Pancreas (tissue), 10 donors: ENCODE data around the gene RELCH. TPM values are rescaled to one million over a fixed set of nuclear protein-coding genes. Genes with fewer than 3 reads are reported as not detected.

Experiments
- ATAC-seq, 4 donors: fragments of 200-7000 bp; cut with Tn5 transposase; one replicate each; pipeline versions ENCODE4 v1.8.0 to v1.9.1; 2020; ENCODE audit warnings: mild to moderate bottlenecking in 4 of 4, moderate library complexity in 4 of 4
- DNase-seq, 6 donors: peaks; one replicate each; pipeline ENCODE4 v3.0.0-alpha.2; 2020
- FAIRE-seq: peaks from 2 replicates; lab custom pipeline; 2012; peaks lifted over from hg19 to GRCh38; lab: Jason Lieb, UNC
- H3K27ac ChIP-seq, 4 donors: fragments of 200-600 bp; sonication (generic); 1 replicate in 3 of 4; 2 replicates in 1 of 4; pipeline versions ENCODE4 v1.5.0 to v1.8.0; 2020
- H3K27me3 ChIP-seq, 4 donors: fragments of 200-600 bp; one replicate each; pipeline ENCODE4 v1.8.0; 2021
- H3K36me3 ChIP-seq, 3 donors: fragments of 200-600 bp; sonication (generic) in 1 of 3; one replicate each; pipeline versions ENCODE4 v1.5.0 to v1.8.0; 2020 to 2021
- H3K4me1 ChIP-seq, 3 donors: fragments of 200-600 bp; one replicate each; pipeline ENCODE4 v1.8.0; 2021
- H3K4me3 ChIP-seq, 4 donors: fragments of 200-600 bp; sonication (generic) in 2 of 4; one replicate each; pipeline versions ENCODE4 v1.5.0 to v1.8.0; 2020 to 2021
- H3K9me3 ChIP-seq, 4 donors: fragments of 200-600 bp; one replicate each; pipeline ENCODE4 v1.8.0; 2021
- CTCF ChIP-seq, 4 donors: fragments of 200-600 bp; sonication (generic) in 3 of 4; IDR thresholded peaks; one replicate each; pipeline versions ENCODE4 v1.5.0 to v1.8.0; 2021; ENCODE audit warnings: antibody characterized with exemption in 4 of 4
- WGBS, 2 donors: extraction: QIAGEN DNeasy Blood & Tissue Kit; methylation state at CpG; one replicate each; pipeline ENCODE4 v1.1.7; 2013; 5-methylcytosine and 5-hydroxymethylcytosine counted together
- intact Hi-C, 3 donors: fragments of 100-400 bp; cut with DNase I; formaldehyde crosslinking; loops; one replicate each; pipeline versions ENCODE4 v1.11.1 to v1.14.2; 2022
- polyA plus RNA-seq, 2 donors: library from polyadenylated mRNA; stranded (reverse); fragments of 200-250 nt; gene quantifications; one replicate each; pipeline ENCODE4 v1.2.3, GENCODE V29; 2013
- total RNA-seq, 6 donors: library from RNA; stranded (reverse); fragmentation: NEBNext Ultra II Directional in 4 of 6; extraction: Animal tissue kit (Norgen Biotek cat#: 25700) in 4 of 6; gene quantifications; one replicate each; pipeline versions ENCODE4 v1.2.1 to v1.2.4, GENCODE V29; 2021 to 2023
- donor health status: healthy with polysubstance abuse.
- donor health status: DM: no; HTN: no; CAD: no; lungs with moderate emphysema.
- donor health status: DM: no; HTN: no; CAD: no.
- donor health status: control.
- donor health status: control.
- donor health status: Bipolar disorder and iron deficiency.
- donor health status: DM: yes; HTN: yes; CAD: no.
- donor health status: DM: no; HTN: no; CAD: no.
- donor health status: DM: no; HTN: no; CAD: no.
- donor health status: DM: yes; HTN: yes; CAD: no.

Gene RELCH
- total and polyA plus RNA-seq, 8 donors, result 8.1 to 18.2 (median 12.6) TPM

GRCh38 chr18:62277045-62277444 is 90.0 kb downstream of the RELCH start:
- no peak for ATAC-seq
- no peaks in the 10 kb centered on the region for H3K9me3 ChIP-seq
- intact Hi-C loops, result no loop called here
- H3K27me3 ChIP-seq, result no peaks in the 10 kb centered on the region
- H3K36me3 ChIP-seq, result no peaks in the 10 kb centered on the region
- H3K4me3 ChIP-seq, result no peak overlapping the region
- no peak overlapping the region for H3K27ac ChIP-seq
- DNase-seq, result no peak
- no peak for FAIRE-seq
- TF ChIP-seq CTCF (IDR thresholded peaks at IDR 0.05), result no peak
- WGBS, 2 donors, result 88 to 92% methylated on average over 1 of the region's 1 CpG
- peaks cover 0 to 5% (median 0%) of the 10 kb centered on the region in 3 donors for H3K4me1 ChIP-seq

- H3K27me3 ChIP-seq, result no peaks in the 10 kb centered on the region
- intact Hi-C loops, result no loop called here
Measured at GRCh38 chr18:62279561-62279960, 92.5 kb downstream of the RELCH start.

GRCh38 chr18:62280058-62280457 is 93.0 kb downstream of the RELCH start:
- WGBS, 2 donors, result 95 to 97% methylated on average over 6 of the region's 6 CpGs
- DNase-seq (no peak), FAIRE-seq (no peak), ATAC-seq (no peak)
- Histone ChIP-seq H3K27ac (no peak overlapping the region), H3K4me3 (no peak overlapping the region), H3K36me3 (no peaks in the 10 kb centered on the region), H3K9me3 (no peaks in the 10 kb centered on the region), H3K27me3 (no peaks in the 10 kb centered on the region), H3K4me1 (no peaks in the 10 kb centered on the region)
- intact Hi-C loops, result no loop called here
- no peak for TF ChIP-seq CTCF (IDR thresholded peaks at IDR 0.05)

More at GRCh38 chr18:62279561-62279960, 92.5 kb downstream of the RELCH start:
- DNase-seq (no peak), ATAC-seq (peak in 2 of 4 donors; percentile 29 to 31), FAIRE-seq (no peak)
- Histone ChIP-seq H3K4me3 (no peak overlapping the region), H3K36me3 (no peaks in the 10 kb centered on the region), H3K9me3 (no peaks in the 10 kb centered on the region), H3K27ac (no peak overlapping the region), H3K4me1 (no peaks in the 10 kb centered on the region)
- TF ChIP-seq CTCF (IDR thresholded peaks at IDR 0.05), result no peak
- 83 to 92% methylated on average over 5 of the region's 5 CpGs for WGBS, 2 donors

GRCh38 chr18:62280786-62281185 is 93.7 kb downstream of the RELCH start:
- no peak overlapping the region for H3K27ac ChIP-seq
- WGBS, 2 donors, result 89 to 92% methylated on average over 1 of the region's 1 CpG

More at GRCh38 chr18:62280786-62281185, 93.7 kb downstream of the RELCH start:
- ATAC-seq, result no peak
- no peaks in the 10 kb centered on the region for H3K4me1 ChIP-seq
- FAIRE-seq, result no peak
- peaks cover 0 to 4% (median 0%) of the 10 kb centered on the region in 3 donors for H3K36me3 ChIP-seq
- H3K4me3 ChIP-seq, result no peak overlapping the region
- intact Hi-C loops, result no loop called here
- DNase-seq, result no peak
- H3K27me3 ChIP-seq, result no peaks in the 10 kb centered on the region
- no peaks in the 10 kb centered on the region for H3K9me3 ChIP-seq
- TF ChIP-seq CTCF (IDR thresholded peaks at IDR 0.05), result no peak
